SH-SY5Y (cell line): ENCODE results near the gene RPS19BP1.

Source experiments
- GATA2 ChIP-seq: IDR thresholded peaks from 2 replicates; pipeline ENCODE4 v1.6.1; 2011; ENCODE audit warnings: mild to moderate bottlenecking, low read depth, low read length
- GATA3 ChIP-seq: IDR thresholded peaks from 2 replicates; pipeline ENCODE4 v1.6.1; 2011; ENCODE audit warnings: low read depth, mild to moderate bottlenecking, low read length, moderate library complexity

GRCh38 chr22:39535357-39535725 is 2.8 kb upstream of the RPS19BP1 start:
- TF ChIP-seq GATA3, result no peak
- no peak for TF ChIP-seq GATA2
